Uterus (tissue), 2 donors: ENCODE results near the gene WFS1.

Source experiments
- POLR2A ChIP-seq, 2 donors: fragments of 450-650 bp; IDR thresholded peaks; one replicate each; pipeline ENCODE4 v1.6.1; 2016; ENCODE audit warnings: antibody characterized with exemption in 2 of 2, mild to moderate bottlenecking in 1 of 2, moderate library complexity in 1 of 2
- TF ChIP-seq, protein P1 (sequence below), 4 experiments: fragments of 200-600 bp in 2 of 4; fragments of 450-650 bp in 2 of 4; sonication (generic) in 2 of 4; IDR thresholded peaks; one replicate each; pipeline ENCODE4 v1.5.1; 2016 to 2019; ENCODE audit warnings: antibody characterized with exemption in 4 of 4, mild to moderate bottlenecking in 2 of 4, moderate library complexity in 1 of 4

DNA sequence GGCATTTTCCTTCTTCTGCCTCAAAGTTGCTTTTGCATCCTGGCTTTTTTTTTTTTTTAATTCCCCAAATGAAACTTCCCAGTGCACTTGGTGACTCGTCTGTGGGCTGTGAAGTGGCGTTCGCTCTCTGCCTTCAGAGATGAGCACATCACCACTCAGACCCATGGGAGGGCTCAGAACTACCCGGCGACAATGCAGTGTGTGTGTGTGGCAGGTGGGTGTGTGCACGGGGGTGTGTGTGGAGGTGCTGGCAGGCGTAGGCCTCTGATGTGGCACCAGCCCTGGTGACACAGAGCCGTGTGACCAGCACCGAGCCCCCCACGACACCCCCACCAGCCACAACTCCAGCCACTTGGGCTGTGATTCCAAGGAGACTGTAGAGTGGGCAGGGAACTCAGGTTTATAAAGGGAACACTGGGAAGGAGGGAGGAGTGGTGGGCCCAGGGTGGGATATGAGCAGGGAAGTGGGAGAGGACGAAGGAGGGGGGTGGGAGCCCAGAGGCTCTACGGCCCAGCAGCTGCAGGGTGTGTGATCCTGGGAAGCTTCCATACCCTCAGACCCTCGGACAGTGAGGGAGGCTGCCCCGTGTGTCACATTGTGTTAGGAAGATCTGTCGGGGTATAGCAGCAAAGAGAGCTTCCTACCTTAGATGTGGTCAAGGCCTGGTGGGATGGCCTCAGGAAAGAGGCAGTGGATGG is 6.0 kb upstream of the WFS1 start:
- TF ChIP-seq, protein P1, sequence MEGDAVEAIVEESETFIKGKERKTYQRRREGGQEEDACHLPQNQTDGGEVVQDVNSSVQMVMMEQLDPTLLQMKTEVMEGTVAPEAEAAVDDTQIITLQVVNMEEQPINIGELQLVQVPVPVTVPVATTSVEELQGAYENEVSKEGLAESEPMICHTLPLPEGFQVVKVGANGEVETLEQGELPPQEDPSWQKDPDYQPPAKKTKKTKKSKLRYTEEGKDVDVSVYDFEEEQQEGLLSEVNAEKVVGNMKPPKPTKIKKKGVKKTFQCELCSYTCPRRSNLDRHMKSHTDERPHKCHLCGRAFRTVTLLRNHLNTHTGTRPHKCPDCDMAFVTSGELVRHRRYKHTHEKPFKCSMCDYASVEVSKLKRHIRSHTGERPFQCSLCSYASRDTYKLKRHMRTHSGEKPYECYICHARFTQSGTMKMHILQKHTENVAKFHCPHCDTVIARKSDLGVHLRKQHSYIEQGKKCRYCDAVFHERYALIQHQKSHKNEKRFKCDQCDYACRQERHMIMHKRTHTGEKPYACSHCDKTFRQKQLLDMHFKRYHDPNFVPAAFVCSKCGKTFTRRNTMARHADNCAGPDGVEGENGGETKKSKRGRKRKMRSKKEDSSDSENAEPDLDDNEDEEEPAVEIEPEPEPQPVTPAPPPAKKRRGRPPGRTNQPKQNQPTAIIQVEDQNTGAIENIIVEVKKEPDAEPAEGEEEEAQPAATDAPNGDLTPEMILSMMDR (IDR thresholded peaks at IDR 0.05): no peak
- no peak for TF ChIP-seq POLR2A (IDR thresholded peaks at IDR 0.05)
